HG02798 (cell line): ENCODE measurements around the gene PTGDS.

Experiments used
- ATAC-seq: cut with Tn5 transposase; IDR thresholded peaks from one replicate; pipeline ENCODE4 v1.9.1; 2021; ENCODE audit warnings: mild to moderate bottlenecking; ENCODE audit not compliant: unreplicated experiment, poor library complexity

Gene PTGDS

DNA sequence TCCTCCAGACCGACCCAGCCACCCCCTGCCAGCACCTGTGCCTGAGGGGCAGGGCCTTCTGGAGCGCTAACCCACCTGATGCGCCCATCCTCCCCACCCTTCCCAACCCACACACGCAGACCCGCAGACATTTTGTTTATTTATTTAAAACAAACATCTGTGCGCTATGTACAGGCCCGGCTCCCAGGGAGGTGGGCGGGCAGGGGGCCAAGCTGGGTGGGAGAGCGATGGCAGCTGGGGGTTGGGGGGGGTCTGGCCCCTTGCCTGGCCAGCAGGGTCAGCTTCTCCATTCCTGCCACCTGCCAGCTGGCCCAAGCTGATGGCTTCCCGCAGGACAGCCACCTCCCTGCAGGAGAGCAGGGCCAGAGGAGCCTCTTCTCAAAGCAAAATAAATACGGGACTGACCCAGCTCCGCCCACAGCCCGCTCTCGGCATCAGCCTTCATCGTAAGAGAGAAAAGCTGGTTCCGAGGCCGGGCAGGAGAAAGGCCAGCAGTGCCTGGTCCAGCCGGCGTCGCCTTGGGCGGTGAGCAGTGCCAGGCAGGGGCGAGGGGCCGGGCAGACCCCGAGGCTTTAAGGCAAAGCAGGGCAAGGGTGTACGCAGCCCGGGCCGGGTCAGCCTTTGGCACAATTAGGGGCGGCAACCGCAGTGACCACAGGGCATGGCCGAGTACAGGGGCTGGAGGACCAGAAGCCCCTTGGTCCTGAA is 30.0 kb downstream of the PTGDS start:
- ATAC-seq, result no peak

DNA sequence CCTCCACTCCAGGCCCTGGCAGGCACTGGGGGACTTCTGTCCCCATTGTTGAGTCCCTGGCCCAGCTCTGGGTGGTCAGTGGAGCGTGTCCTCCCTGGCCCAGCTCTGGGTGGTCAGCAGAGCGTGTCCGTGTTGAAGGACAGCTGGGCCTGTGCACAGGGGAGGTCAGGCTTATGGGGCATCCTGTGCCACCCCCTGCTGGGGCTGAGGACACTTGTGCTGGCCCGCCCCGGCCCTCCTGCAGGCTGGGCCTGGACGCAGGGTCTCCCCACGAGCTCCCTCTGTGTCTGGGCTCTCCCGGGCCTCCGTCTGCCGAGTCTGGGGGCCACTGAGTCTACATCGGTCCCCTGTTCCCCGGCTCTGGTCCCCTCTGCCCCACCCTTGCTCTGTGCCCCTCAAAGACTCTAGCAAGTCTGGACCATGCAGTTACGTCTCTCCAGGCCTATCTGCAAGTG is 30.5 kb downstream of the PTGDS start:
- ATAC-seq, result no peak

- ATAC-seq, result no peak
Observed at GRCh38 chr9:137008312-137008711, 31.0 kb downstream of the PTGDS start.

DNA sequence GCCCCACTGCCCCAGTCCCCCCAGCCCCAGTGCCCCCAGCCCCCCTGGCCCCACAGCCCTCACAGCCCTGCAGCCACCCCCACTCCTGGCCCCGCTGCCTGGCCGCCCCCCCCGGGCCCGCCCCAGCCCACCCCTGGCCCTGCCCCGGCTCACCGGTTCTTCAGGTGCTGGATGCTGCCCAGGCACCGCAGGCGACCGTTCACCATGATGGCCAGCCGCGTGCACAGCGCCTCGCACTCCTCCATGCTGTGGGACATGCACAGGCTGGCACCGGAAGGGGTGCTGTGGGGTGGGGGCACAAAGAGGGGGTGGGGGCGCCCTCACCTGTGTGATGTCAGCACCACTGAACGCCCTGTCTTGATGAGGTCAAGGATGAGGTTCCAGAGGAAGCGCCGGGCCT is 31.9 kb downstream of the PTGDS start:
- ATAC-seq, result no peak

DNA sequence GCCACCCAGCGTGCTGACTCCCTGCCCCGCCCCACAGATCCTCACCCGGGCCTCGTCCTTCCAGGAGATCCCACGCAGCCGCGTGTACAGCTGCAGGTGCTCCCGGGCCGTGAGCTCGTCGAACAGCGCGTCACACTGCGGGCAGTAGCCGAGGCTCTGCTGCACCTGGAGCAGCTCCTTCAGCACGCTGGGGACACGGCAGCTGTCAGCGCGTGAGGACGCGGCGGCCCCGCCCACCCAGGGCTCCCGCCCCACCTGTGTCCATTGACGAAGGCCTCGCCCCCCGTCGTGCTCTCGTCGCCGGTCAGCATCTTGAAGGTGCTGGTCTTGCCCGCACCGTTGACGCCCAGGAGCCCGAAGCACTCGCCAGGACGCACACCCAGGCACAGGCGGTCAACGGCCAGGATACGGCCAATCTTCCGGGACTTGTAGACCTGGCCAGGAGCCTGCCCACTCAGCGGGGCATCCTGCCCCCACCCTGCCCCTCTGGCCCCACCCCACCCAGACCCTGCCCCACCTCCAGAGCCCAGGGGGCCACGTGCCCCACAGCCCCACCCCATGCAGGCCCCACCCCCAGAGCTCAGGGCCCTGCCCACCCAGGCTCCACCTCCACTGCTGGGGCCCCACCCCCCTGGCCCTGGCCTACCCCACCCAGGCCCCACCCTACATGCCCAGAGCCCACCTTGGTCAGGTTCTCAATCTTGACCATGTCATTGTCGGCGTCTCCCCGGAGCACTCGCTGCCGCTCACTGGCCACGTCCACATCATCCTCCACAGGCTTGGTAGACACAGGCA is 32.8 kb downstream of the PTGDS start:
- no peak for ATAC-seq

- ATAC-seq, result no peak
Observed at GRCh38 chr9:137011156-137011555, 33.9 kb downstream of the PTGDS start.

DNA sequence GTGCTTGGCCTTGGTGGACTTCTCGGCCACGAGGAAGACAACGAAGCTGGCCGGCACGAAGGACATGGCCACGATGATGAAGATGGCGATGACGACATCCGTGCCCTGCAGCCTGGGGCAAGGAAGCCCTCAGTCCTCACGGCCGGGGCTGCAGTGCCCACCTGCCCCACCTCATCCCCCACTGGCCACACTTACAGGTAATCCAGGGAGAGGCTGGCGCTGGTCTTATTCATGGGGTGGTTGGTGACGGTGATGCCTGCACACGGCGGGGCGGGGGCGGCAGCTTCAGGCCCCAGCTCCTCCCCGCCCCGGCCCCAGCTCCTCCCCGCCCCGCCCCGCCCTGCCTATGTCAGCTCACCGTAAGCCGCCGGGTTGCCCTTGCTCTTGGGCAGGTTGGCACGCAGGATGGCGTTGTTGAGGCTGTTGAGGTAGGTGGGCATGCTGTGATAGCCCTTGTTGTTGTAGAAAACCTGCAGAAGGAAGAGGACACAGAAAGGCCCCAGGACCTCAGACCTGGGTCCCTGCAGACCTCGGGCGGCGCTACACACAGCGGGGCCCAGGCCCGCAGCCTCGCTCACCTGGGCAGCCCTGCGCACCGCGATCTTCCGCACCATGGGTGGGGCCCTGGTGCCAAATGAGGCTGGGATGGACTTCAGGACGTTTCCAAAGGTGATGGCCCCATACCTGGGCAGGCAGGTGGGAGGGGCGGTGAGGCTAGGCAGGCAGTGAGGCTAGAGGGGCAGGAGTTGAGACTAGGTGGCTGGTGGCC is 34.8 kb downstream of the PTGDS start:
- ATAC-seq, result no peak

DNA sequence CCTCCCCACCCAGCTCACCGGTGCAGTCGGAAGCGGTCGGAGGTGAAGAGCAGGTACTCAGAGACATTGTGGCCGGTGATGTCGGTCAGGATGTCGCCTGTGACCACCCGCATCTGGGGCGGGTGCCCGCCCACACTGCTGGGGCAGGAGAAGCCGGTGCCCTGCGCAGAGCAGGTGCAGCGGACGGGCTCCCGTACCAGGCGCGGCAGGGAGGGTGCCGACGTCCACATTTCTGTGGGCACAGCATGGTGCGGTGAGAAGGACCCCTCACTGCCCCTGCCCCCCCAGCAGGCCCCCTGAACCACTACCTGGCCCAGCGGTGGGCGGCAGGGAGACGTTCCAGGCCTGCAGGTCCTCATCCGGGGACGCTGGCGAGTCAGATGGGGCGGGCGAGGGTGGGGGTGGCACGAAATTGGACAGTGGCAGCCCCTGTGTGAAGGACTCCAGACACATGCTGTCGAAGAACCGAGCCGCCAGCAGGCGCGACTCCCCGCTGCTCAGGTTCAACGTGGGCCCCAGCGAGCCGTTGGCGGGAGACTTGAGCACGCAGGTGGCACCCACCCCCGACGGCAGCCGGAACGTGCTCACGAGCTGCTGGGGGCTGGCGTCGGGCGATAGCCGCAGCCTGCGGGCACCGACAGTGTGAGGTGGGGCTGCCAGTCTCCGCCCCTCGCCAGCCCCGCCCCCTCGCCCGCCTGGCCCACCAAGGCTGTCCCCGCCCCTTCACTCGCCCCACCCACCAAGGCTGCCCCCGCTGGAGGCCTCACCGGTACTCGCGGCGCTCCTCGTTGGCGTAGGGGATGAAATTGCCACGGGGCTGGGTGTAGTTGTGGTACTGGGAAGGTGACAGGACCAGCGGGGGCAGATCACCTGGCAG is 35.6 kb downstream of the PTGDS start:
- no peak for ATAC-seq

DNA sequence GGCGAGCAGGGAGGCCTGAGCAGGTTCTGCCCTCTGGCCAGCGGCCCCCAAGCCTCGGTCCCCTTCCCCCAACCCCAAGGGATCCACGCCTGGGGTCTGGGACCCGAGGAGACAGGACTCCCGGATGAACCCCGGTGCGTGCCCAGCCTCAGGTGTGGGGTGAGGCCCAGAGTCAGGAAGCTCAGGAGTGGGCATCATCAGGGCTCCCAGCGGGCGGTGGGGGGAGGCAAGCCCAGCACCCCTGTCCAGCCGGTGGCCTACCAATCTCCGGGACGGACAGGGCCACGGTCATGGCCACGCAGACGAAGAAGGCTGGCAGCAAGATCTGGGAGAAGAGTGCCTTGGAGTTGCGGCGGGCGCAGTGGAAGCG is 36.3 kb downstream of the PTGDS start:
- ATAC-seq, result no peak

DNA sequence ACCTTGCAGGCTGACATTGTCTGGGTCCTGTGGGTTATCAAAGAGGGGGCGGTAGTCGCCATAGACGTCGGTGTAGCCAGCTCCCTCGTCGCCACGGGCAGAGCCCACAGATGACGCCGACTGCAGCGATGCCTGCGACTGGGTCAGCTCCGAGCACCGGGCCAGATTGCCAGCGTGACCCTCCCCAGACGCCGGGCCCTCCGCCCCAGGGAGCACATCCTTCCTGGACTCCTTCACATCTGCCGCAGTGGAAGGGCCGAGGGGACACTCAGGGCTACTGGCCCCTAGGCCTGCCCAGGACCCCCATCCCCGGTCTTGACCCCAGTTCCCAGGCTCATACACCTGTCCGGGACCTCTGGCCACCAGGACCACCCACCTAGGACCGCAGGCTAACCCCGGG is 36.9 kb downstream of the PTGDS start:
- no peak for ATAC-seq

GRCh38 chr9:137014776-137015539 is 37.7 kb downstream of the PTGDS start:
- ATAC-seq, result no peak

DNA sequence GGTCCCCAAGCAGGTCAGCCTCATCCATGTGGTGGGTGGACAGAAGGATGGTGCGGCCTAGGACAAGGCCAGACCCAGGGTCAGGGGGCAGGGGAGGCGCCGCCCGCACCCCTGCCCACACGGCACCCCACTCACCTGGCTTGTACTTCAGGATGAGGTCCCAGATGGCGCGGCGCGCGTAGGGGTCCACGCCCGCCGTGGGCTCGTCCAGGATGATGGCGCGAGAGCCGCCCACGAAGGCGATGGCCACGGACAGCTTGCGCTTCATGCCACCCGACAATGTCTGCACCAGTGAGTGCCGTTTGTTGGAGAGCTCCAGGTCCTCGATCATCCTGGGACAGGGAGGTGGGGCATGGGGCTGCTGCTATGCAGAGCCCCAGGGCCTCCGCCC is 38.2 kb downstream of the PTGDS start:
- no peak for ATAC-seq

DNA sequence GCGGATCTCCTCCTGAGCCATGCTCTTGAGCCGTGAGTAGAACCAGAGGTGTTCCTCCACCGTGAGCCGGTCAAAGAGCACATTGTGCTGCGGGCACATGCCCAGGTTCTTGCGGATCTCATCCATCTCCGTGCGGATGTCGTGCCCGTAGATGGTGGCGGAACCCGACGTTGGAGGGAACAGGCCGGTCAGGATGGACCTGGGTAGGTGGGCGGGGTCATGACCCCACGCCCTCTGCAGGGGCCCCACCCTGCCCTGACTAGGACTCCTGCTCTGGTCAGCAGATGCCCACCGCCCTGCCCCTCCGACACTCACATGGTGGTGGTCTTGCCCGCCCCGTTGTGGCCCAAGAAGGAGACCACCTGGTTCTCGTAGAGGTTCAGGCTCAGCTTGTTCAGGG is 38.7 kb downstream of the PTGDS start:
- ATAC-seq, result no peak

GRCh38 chr9:137016436-137016835 is 39.1 kb downstream of the PTGDS start:
- ATAC-seq, result no peak

DNA sequence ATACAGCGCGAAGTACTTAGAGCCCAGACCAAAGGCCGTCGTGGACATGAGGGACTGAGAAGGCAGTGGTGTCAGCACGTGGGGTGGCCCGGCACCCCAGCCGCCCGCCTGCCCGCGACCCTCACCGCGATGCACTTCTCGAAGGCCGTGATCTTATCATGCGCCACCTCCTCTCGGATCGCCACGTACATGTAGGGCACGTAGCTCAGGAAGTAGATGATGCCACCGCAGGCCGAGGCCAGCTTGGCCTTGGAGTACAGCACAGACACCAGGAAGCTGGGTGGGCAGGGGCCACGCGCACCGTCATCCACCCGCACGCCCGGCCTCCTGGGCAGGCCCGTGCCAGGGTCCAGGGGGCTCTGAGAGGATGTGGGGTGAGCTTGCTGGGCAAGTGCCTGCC is 39.8 kb downstream of the PTGDS start:
- no peak for ATAC-seq

GRCh38 chr9:137017791-137018497 is 40.6 kb downstream of the PTGDS start:
- no peak for ATAC-seq

DNA sequence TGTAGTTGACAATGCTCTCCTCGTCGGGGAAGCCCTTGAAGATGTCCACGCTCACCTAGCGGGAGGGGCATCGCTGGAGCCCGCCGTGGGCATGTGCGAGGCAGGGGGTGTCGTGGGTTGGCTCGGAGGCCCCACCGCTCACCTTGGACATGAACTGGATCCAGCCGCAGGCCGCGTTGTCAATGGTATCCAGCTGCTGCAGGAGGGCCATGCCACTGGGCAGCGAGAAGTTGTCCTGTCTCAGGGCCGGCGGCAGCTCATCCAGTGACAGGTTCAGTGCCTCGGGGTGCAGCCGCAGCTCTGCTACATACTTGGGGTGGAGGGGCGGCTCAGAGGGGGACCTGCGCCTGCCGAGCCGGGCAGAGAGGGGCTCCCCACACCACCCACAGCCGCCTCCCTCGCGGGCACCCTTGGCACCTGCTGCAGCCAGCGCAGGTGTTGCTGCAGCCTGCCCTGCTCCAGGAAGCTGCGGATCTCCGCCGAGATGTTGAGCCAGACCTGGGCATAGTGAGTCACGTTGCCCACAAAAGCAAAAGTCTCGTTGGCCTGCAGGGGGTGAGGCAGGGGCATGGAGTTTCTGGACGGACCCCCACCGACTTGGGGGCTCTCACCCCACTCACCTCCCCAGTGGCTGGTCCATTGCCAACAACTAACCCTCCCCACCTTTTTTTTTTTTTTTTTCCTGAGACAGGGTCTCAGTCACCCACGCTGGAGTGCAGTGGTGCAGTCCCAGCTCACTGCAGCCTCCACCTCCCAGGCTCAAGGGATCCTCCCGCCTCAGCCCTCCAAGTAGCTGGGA is 41.7 kb downstream of the PTGDS start:
- ATAC-seq, result no peak
